HL-60 (cell line): ENCODE results near the gene UBL4B.

Experiments
- DNase-seq, 2 experiments: peaks; one replicate each; pipeline ENCODE4 v3.0.0-alpha.2; 2010 to 2020; ENCODE audit warnings: low read depth in 1 of 2, low spot score in 1 of 2
- H3K27ac ChIP-seq: fragments of 250-450 bp; sonication (Bioruptor Pico); replicated peaks from 2 replicates; pipeline ENCODE4 v1.5.1; 2020; ENCODE audit warnings: mild to moderate bottlenecking, moderate library complexity
- H3K27me3 ChIP-seq: fragments of 250-450 bp; sonication (Bioruptor Pico); 2 replicates; pipeline ENCODE4 v1.5.1; 2021; ENCODE audit warnings: mild to moderate bottlenecking, moderate library complexity; ENCODE audit not compliant: insufficient read depth, poor library complexity, severe bottlenecking
- H3K4me3 ChIP-seq: replicated peaks from 2 replicates; pipeline ENCODE4 v1.5.1; 2011; ENCODE audit warnings: mild to moderate bottlenecking, control low read depth, low read length; ENCODE audit not compliant: insufficient read depth
- GABPA ChIP-seq: IDR thresholded peaks from 2 replicates; pipeline ENCODE4 v1.6.1; 2012; ENCODE audit warnings: low read depth
- POLR2AphosphoS5 ChIP-seq: IDR thresholded peaks from 2 replicates; pipeline ENCODE4 v1.6.1; 2012; ENCODE audit warnings: low read depth
- SPI1 ChIP-seq: IDR thresholded peaks from 2 replicates; pipeline ENCODE4 v1.6.1; 2012; ENCODE audit warnings: low read depth, mild to moderate bottlenecking, borderline replicate concordance
- TF ChIP-seq, protein P1 (sequence below): IDR thresholded peaks from 2 replicates; pipeline ENCODE4 v1.6.1; 2012; ENCODE audit warnings: low read depth; ENCODE audit not compliant: insufficient replicate concordance
- TF ChIP-seq, protein P2 (sequence below): IDR thresholded peaks from one replicate; pipeline ENCODE4 v1.5.1; 2011; ENCODE audit warnings: low read length, control low read depth, inconsistent platforms; ENCODE audit not compliant: insufficient read depth

Gene UBL4B

DNA sequence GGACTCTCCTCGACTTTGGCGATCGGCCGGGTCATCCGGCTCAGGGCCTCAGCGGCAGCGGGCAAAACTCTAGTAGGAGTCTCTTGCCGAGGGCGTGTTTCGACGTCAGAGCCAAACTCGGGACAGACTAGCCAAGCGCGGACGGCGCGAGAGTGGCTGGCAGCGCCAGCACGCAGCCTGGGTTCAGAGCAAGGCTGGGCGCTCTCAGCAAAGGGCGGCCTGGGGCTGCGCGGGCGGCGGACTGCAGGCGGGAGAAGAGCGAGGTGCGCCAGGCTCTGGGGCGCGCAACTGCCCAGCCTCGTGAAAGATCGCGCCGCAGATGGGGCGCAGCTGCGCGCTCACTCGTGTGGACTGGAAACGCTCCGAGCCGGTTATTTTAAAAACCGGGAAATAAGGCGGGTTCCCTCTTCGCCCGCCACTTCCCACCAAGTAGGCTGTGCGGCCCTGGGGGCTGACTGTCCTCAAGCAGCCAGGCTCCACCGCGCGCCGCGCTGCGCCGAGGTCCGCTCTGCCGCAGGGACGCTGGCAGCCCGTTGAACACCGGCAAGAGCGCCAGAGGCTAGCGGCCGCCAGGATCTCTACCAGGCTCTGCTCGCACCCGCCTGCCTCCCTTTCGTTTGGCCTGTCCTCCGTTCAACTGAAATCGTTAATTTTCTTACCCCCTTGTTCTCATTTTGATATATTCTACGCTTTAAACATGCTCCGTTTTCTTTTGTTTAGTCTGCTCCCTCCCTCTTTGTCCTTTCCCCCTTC is 44.2 kb upstream of the UBL4B start:
- no peak overlapping the region for H3K27ac ChIP-seq
- H3K27me3 ChIP-seq = peaks cover 60% of the 10 kb centered on the region
- TF ChIP-seq POLR2AphosphoS5 = no peak
- no peak for TF ChIP-seq SPI1
- TF ChIP-seq GABPA = no peak
- TF ChIP-seq, protein P1, sequence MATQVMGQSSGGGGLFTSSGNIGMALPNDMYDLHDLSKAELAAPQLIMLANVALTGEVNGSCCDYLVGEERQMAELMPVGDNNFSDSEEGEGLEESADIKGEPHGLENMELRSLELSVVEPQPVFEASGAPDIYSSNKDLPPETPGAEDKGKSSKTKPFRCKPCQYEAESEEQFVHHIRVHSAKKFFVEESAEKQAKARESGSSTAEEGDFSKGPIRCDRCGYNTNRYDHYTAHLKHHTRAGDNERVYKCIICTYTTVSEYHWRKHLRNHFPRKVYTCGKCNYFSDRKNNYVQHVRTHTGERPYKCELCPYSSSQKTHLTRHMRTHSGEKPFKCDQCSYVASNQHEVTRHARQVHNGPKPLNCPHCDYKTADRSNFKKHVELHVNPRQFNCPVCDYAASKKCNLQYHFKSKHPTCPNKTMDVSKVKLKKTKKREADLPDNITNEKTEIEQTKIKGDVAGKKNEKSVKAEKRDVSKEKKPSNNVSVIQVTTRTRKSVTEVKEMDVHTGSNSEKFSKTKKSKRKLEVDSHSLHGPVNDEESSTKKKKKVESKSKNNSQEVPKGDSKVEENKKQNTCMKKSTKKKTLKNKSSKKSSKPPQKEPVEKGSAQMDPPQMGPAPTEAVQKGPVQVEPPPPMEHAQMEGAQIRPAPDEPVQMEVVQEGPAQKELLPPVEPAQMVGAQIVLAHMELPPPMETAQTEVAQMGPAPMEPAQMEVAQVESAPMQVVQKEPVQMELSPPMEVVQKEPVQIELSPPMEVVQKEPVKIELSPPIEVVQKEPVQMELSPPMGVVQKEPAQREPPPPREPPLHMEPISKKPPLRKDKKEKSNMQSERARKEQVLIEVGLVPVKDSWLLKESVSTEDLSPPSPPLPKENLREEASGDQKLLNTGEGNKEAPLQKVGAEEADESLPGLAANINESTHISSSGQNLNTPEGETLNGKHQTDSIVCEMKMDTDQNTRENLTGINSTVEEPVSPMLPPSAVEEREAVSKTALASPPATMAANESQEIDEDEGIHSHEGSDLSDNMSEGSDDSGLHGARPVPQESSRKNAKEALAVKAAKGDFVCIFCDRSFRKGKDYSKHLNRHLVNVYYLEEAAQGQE = no peak
- TF ChIP-seq, protein P2, sequence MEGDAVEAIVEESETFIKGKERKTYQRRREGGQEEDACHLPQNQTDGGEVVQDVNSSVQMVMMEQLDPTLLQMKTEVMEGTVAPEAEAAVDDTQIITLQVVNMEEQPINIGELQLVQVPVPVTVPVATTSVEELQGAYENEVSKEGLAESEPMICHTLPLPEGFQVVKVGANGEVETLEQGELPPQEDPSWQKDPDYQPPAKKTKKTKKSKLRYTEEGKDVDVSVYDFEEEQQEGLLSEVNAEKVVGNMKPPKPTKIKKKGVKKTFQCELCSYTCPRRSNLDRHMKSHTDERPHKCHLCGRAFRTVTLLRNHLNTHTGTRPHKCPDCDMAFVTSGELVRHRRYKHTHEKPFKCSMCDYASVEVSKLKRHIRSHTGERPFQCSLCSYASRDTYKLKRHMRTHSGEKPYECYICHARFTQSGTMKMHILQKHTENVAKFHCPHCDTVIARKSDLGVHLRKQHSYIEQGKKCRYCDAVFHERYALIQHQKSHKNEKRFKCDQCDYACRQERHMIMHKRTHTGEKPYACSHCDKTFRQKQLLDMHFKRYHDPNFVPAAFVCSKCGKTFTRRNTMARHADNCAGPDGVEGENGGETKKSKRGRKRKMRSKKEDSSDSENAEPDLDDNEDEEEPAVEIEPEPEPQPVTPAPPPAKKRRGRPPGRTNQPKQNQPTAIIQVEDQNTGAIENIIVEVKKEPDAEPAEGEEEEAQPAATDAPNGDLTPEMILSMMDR = no peak
- DNase-seq = no peak
- H3K4me3 ChIP-seq = no peak overlapping the region

DNA sequence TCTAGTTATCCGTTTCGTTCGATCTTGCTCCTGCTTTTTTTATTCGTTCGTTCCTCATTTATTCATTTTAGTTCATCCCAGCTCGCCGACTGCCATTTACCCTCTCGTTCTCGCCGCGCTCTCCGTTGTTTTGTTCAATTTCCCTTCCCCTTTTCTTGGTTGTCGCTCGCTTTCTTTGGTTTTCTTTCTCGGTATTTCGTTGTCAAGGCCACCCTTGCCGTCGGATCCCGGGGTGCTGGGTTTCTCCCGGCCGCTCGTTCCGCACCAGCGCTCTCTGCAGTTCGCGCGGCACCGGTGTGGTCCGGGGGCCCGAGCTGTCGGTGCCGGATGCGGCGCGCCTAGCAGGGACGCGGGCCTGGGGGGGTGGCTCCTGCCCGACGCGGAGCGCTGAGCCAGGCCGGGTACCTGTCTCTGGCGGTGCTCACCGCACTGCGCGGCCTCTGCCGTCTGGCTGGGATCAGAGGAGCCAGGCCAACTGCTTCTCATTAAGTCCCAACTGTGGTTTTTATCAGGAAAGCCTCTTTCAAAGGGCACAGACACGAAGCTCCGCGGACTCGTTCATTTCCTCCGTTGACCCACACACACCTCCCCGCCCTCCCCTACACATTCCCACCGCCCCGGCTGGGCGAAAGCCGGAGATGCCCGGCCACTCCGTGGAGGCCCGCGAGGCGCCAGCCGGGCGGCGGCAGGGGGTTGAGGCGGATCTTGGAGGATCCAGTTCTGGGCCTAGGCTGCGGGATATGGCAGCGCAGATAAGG is 43.4 kb upstream of the UBL4B start:
- peak; percentile 36; the same call in 1 of the 2 replicates for TF ChIP-seq SPI1
- TF ChIP-seq, protein P2 = no peak
- Histone ChIP-seq H3K4me3 (no peak overlapping the region), H3K27ac (no peak overlapping the region), H3K27me3 (peaks cover 66% of the 10 kb centered on the region)
- peak in 1 of 2 experiments; percentile 30 for DNase-seq

DNA sequence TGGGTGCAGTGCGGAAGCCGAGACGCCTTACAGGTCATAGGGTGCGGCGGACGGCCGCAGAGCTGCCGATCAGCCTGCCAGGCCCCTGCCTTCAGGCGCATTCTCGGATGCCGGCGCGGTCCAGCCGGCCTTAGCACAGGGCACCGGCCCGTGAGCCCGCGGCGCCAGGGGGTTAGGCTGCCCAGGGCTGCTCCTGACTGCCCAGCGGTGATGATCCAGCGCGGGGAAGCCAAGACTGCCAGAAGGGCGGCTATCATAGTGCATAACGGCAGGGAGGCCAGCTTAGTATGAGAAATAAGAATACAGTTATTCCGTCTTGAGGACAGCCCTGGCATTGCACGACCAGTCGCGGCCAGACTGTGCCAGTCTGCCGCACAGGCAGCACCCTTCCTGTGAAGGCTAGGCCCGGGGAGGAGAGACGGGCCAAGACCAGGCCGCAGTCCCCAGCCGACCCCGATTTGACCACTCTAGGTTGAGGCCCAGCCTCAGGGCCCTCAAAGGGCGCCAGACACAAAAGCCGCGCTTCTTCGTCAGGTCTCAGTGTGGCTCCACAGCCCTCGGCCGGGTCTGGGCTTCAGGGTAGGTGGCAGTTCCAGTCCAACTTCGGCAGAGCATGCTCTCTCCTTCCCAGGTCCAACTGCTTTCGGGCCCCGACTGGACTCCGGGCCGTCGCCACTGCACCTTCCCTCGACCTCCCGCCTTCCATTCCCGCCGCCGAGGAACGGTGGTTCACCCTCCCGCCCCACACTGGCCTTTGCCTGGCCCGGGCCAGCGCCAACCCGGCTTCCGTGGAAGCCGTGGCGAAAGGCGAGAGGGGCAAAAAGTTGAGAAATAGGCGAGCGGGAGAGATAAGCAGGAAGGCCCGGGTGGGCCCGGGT is 42.6 kb upstream of the UBL4B start:
- Histone ChIP-seq H3K4me3 (no peak overlapping the region), H3K27me3 (peaks cover 70% of the 10 kb centered on the region), H3K27ac (no peak overlapping the region)
- TF ChIP-seq, protein P2 = no peak
- TF ChIP-seq SPI1 (no peak), GABPA (no peak), POLR2AphosphoS5 (no peak)
- TF ChIP-seq, protein P1 = no peak
- no peak for DNase-seq
